Liver (tissue), 3 donors: Measurements from ENCODE around the gene ESRRB.

Experiments used
- ATF3 ChIP-seq: IDR thresholded peaks from 2 replicates; pipeline ENCODE4 v1.6.1; 2016; ENCODE audit warnings: antibody characterized with exemption
- CTCF ChIP-seq: fragments of 150-350 bp; IDR thresholded peaks from 2 replicates; pipeline ENCODE4 v1.5.1; 2017; ENCODE audit warnings: improper control_type of control experiment, low read depth, low read length; ENCODE audit not compliant: missing input control
- EGR1 ChIP-seq, 2 donors: IDR thresholded peaks; 2 replicates each; pipeline ENCODE4 v1.6.1; 2016 to 2018; ENCODE audit warnings: antibody characterized with exemption in 2 of 2, low read depth in 2 of 2
- GABPA ChIP-seq, 2 donors: IDR thresholded peaks in 1 of 2; conservative IDR thresholded peaks in 1 of 2; 2 replicates each; pipeline ENCODE4 v1.6.1; 2016; ENCODE audit warnings: antibody characterized with exemption in 2 of 2, mild to moderate bottlenecking in 1 of 2, moderate library complexity in 1 of 2
- HNF4A ChIP-seq, 2 donors: conservative IDR thresholded peaks; 2 replicates each; pipeline ENCODE4 v1.6.1; 2016; ENCODE audit warnings: antibody characterized with exemption in 2 of 2, mild to moderate bottlenecking in 2 of 2
- JUND ChIP-seq, 2 donors: IDR thresholded peaks; 2 replicates each; pipeline ENCODE4 v1.6.1; 2016; ENCODE audit warnings: antibody characterized with exemption in 2 of 2
- MAX ChIP-seq: IDR thresholded peaks from 2 replicates; pipeline ENCODE4 v1.6.1; 2016; ENCODE audit warnings: antibody characterized with exemption
- NR2F2 ChIP-seq: IDR thresholded peaks from 2 replicates; pipeline ENCODE4 v1.6.1; 2016; ENCODE audit warnings: antibody characterized with exemption
- RAD21 ChIP-seq, 2 donors: IDR thresholded peaks; 2 replicates each; pipeline ENCODE4 v1.6.1; 2016; ENCODE audit warnings: antibody characterized with exemption in 2 of 2, mild to moderate bottlenecking in 2 of 2
- REST ChIP-seq: IDR thresholded peaks from 2 replicates; pipeline ENCODE4 v1.6.1; 2016; ENCODE audit warnings: antibody characterized with exemption, mild to moderate bottlenecking
- SP1 ChIP-seq: IDR thresholded peaks from 2 replicates; pipeline ENCODE4 v1.6.1; 2018; ENCODE audit warnings: antibody characterized with exemption, mild to moderate bottlenecking
- TAF1 ChIP-seq: conservative IDR thresholded peaks from 2 replicates; pipeline ENCODE4 v1.6.1; 2016; ENCODE audit warnings: antibody characterized with exemption, mild to moderate bottlenecking
- YY1 ChIP-seq: IDR thresholded peaks from 2 replicates; pipeline ENCODE4 v1.6.1; 2016; ENCODE audit warnings: antibody characterized with exemption, mild to moderate bottlenecking
- ZBTB33 ChIP-seq: IDR thresholded peaks from 2 replicates; pipeline ENCODE4 v1.6.1; 2016; ENCODE audit warnings: antibody characterized with exemption
- donor health status: healthy.
- donor health status: healthy.

GRCh38 chr14:76405627-76406026 lies 29.7 kb downstream of the ESRRB start:
- TF ChIP-seq ATF3: no peak
- TF ChIP-seq CTCF: no peak
- TF ChIP-seq REST: no peak
- TF ChIP-seq NR2F2: no peak
- TF ChIP-seq MAX: no peak
- no peak for TF ChIP-seq RAD21 (IDR thresholded peaks at IDR 0.05)
- no peak for TF ChIP-seq SP1
- no peak for TF ChIP-seq EGR1 (IDR thresholded peaks at IDR 0.05; ENCODE audit: low read depth in 2 of 2)
- TF ChIP-seq JUND (IDR thresholded peaks at IDR 0.05): no peak
- TF ChIP-seq HNF4A (conservative IDR thresholded peaks at IDR 0.05): no peak
- no peak for TF ChIP-seq YY1
- TF ChIP-seq TAF1: no peak
- TF ChIP-seq GABPA (IDR thresholded peaks at IDR 0.05 in 1 of 2, conservative IDR thresholded peaks at IDR 0.05 in 1 of 2): no peak
- no peak for TF ChIP-seq ZBTB33
